ENCODE results near the gene GREB1L.
"Not testable (repeated sequence)": the region's sequence is repeated elsewhere in the genome, so short reads cannot be mapped to it uniquely, and the experiment has no call there.

The GREB1L gene

GRCh38 chr18:21342372-21342771 lies 100.3 kb downstream of the GREB1L start:
- no peaks in the 10 kb centered on the region for H3K9me3 Mint-ChIP-seq
- H3K27me3 Mint-ChIP-seq = peaks cover 4% of the 10 kb centered on the region
- ATAC-seq (no peak), DNase-seq (no peak)
- no peaks in the 10 kb centered on the region for H3K36me3 Mint-ChIP-seq (ENCODE audit: low read depth)
- H3K4me1 Mint-ChIP-seq = no peaks in the 10 kb centered on the region
- H3K27ac Mint-ChIP-seq = no peak overlapping the region
- no peak overlapping the region for H3K4me3 Mint-ChIP-seq

- no peak overlapping the region for H3K4me3 Mint-ChIP-seq
- H3K36me3 Mint-ChIP-seq (ENCODE audit: low read depth) = no peaks in the 10 kb centered on the region
- H3K27me3 Mint-ChIP-seq = peaks cover 4% of the 10 kb centered on the region
- no peaks in the 10 kb centered on the region for H3K4me1 Mint-ChIP-seq
- no peak overlapping the region for H3K27ac Mint-ChIP-seq
- no peaks in the 10 kb centered on the region for H3K9me3 Mint-ChIP-seq
- no peak for ATAC-seq
- DNase-seq = no peak
Observed at GRCh38 chr18:21344860-21345259, 102.8 kb downstream of the GREB1L start.

GRCh38 chr18:21345840-21346239 lies 103.8 kb downstream of the GREB1L start:
- DNase-seq (no peak), ATAC-seq (no peak)
- no peak overlapping the region for H3K4me3 Mint-ChIP-seq
- H3K27me3 Mint-ChIP-seq = peaks cover 4% of the 10 kb centered on the region
- no peaks in the 10 kb centered on the region for H3K36me3 Mint-ChIP-seq (ENCODE audit: low read depth)
- H3K9me3 Mint-ChIP-seq = no peaks in the 10 kb centered on the region
- no peaks in the 10 kb centered on the region for H3K4me1 Mint-ChIP-seq
- no peak overlapping the region for H3K27ac Mint-ChIP-seq

DNA sequence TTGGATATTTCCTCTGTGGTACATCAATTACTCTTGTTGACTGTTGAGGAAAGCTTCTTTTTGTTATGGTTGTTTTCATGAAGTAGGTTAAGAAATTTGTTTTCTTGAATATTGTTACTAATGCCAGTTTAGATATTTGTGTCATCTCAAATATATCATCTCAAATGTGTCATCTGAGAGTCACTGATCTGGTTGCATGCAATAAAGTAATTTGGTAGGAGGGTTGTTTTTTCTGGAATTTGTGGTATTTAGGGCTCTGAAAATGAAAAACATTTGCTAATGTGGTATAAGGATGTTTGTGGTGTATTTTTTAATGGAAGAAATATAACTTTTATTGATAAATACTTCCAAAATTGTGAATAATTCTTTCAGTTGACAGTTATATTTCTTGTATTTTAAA lies 117.7 kb downstream of the GREB1L start:
- no peaks in the 10 kb centered on the region for H3K36me3 Mint-ChIP-seq (ENCODE audit: low read depth)
- no peaks in the 10 kb centered on the region for H3K9me3 Mint-ChIP-seq
- H3K27me3 Mint-ChIP-seq = peaks cover 5% of the 10 kb centered on the region
- no peaks in the 10 kb centered on the region for H3K4me1 Mint-ChIP-seq
- no peak overlapping the region for H3K4me3 Mint-ChIP-seq
- H3K27ac Mint-ChIP-seq = no peak overlapping the region
- DNase-seq (no peak), ATAC-seq (no peak)

DNA sequence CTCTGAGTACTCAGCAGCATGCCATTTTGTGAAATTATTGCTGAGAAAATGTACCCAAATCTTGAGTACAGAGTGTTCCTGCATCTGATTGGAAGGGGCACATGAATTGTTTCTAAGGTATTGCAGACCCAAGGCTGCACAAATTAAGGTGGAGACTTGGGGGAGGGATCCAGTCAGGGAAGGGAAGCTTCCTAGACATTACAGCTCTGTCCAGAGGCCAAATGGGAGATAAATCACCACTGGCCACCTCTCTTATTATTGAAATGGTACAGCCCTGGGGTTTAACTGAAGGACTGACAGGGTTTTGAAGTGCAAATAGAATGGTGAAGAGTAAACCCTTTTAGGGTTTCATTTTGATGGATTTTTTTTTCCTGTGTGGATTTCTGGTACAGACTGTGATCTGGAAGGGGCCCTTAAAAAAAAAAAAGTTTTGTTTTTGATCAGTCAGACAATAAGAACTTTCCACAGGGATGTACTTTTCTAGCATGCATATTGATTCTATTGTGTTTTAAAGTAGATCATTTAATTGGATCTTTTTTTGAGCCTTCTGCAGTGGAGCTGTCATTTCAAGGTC lies 119.4 kb downstream of the GREB1L start:
- H3K36me3 Mint-ChIP-seq (ENCODE audit: low read depth) = no peaks in the 10 kb centered on the region
- ATAC-seq (no peak), DNase-seq (no peak)
- H3K27me3 Mint-ChIP-seq = peaks cover 5% of the 10 kb centered on the region
- H3K9me3 Mint-ChIP-seq = no peaks in the 10 kb centered on the region
- no peak overlapping the region for H3K27ac Mint-ChIP-seq
- H3K4me1 Mint-ChIP-seq = no peaks in the 10 kb centered on the region
- H3K4me3 Mint-ChIP-seq = no peak overlapping the region

GRCh38 chr18:21362831-21363230 lies 120.8 kb downstream of the GREB1L start:
- no peaks in the 10 kb centered on the region for H3K36me3 Mint-ChIP-seq (ENCODE audit: low read depth)
- no peak overlapping the region for H3K4me3 Mint-ChIP-seq
- no peak overlapping the region for H3K27ac Mint-ChIP-seq
- ATAC-seq (no peak), DNase-seq (no peak)
- no peaks in the 10 kb centered on the region for H3K4me1 Mint-ChIP-seq
- H3K9me3 Mint-ChIP-seq = no peaks in the 10 kb centered on the region
- H3K27me3 Mint-ChIP-seq = peaks cover 9% of the 10 kb centered on the region

DNA sequence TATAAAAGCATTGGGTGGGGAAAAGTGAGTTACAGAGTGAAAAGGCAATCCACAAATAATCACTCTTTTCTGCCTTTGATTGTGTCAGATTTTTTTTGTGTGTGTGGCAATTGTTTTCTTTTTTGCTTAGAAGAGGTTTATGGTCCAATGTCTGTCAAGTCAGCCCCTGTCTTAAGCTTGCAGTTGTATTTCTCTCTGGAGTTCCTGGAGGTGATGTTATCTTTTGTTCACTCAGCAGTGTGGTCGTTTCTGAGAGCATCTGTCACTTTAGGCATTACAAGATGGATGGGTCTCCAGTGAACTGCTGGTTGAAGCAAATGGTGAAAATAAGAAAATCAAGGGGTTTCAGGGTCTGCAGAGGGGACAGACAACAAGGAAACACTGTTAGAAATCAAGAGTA lies 121.3 kb downstream of the GREB1L start:
- Mint-ChIP-seq H3K27me3 (peaks cover 11% of the 10 kb centered on the region), H3K4me3 (no peak overlapping the region), H3K36me3 (ENCODE audit: low read depth) (no peaks in the 10 kb centered on the region), H3K4me1 (no peaks in the 10 kb centered on the region), H3K9me3 (no peaks in the 10 kb centered on the region), H3K27ac (no peak overlapping the region)
- DNase-seq (no peak), ATAC-seq (no peak)

- no peak for ATAC-seq
- Mint-ChIP-seq H3K4me3 (no peak overlapping the region), H3K27ac (no peak overlapping the region)
Observed at GRCh38 chr18:21364471-21364870, 122.4 kb downstream of the GREB1L start.

GRCh38 chr18:21366896-21367295 lies 124.9 kb downstream of the GREB1L start:
- Mint-ChIP-seq H3K36me3 (ENCODE audit: low read depth) (no peaks in the 10 kb centered on the region), H3K27ac (no peak overlapping the region), H3K4me3 (no peak overlapping the region), H3K4me1 (no peaks in the 10 kb centered on the region), H3K9me3 (no peaks in the 10 kb centered on the region), H3K27me3 (peaks cover 8% of the 10 kb centered on the region)
- ATAC-seq (no peak), DNase-seq (no peak)

More at GRCh38 chr18:21364471-21364870, 122.4 kb downstream of the GREB1L start:
- H3K36me3 Mint-ChIP-seq (ENCODE audit: low read depth) = no peaks in the 10 kb centered on the region
- H3K4me1 Mint-ChIP-seq = no peaks in the 10 kb centered on the region
- peaks cover 11% of the 10 kb centered on the region for H3K27me3 Mint-ChIP-seq
- no peaks in the 10 kb centered on the region for H3K9me3 Mint-ChIP-seq
- no peak for DNase-seq

DNA sequence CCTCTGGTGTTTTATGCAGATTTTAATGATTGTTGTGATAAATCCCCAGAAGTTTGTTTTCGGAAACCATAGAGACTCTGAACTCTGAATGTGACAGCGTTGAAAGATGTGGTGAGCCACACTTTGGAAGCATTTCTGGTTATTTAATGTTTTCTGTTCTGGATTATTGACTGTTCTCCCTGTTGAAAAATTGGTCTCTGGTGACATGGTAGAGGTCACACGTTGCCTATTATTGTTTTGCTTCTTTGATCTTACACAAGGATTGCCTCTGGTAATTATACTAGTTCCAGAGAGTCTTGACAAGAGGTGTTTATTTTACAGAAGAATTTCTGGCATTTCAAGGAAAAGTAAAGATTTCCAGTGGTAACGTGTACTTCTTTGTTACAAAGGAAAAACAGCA lies 127.1 kb downstream of the GREB1L start:
- Mint-ChIP-seq H3K27me3 (peaks cover 12% of the 10 kb centered on the region), H3K27ac (no peak overlapping the region), H3K4me3 (no peak overlapping the region), H3K4me1 (no peaks in the 10 kb centered on the region), H3K36me3 (ENCODE audit: low read depth) (no peaks in the 10 kb centered on the region), H3K9me3 (no peaks in the 10 kb centered on the region)
- ATAC-seq = no peak
- no peak for DNase-seq

DNA sequence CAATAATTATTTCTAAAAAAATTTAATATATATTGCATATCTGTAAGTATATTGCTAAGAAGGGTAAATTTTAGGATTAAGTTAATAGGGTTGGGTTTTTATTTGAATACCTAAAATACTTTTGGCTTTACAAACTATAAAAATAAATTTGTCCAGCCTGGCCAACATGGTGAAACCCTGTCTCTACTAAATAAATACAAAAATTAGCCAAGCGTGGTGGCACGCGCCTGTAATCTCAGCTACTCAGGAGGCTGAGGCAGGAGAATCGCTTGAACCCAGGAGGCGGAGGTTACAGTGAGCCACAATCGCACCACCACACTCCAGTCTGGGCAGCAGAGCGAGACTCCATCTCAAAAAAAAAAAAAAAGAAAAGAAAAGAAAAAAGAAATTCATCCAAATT lies 127.6 kb downstream of the GREB1L start:
- ATAC-seq; H3K9me3 Mint-ChIP-seq; H3K4me3 Mint-ChIP-seq; H3K36me3 Mint-ChIP-seq (ENCODE audit: low read depth); DNase-seq; H3K4me1 Mint-ChIP-seq; H3K27ac Mint-ChIP-seq: not testable (repeated sequence)
- H3K27me3 Mint-ChIP-seq = peaks cover 12% of the 10 kb centered on the region

DNA sequence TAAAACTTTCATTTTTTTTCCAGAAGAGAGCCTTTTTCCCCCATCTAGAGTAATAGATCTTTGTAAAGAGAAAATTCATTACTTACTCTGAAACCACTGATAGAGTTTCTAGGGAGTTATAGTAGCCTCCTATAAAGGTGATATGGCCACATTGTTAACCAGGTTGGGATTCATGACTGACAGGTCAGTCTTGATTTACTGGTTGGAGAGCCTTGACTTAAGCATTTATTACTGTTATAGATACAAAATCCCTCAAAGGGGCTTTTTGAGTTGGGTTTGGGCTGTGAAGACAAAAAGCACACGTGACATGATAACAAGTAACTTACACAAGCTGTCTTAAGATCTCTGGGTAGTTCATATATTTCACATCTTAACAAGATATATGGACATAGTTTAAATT lies 141.0 kb downstream of the GREB1L start:
- H3K4me1 Mint-ChIP-seq = no peaks in the 10 kb centered on the region
- no peak for DNase-seq
- H3K9me3 Mint-ChIP-seq = no peaks in the 10 kb centered on the region
- H3K36me3 Mint-ChIP-seq (ENCODE audit: low read depth) = no peaks in the 10 kb centered on the region
- no peak for ATAC-seq
- no peaks in the 10 kb centered on the region for H3K27me3 Mint-ChIP-seq
- no peak overlapping the region for H3K4me3 Mint-ChIP-seq
- no peak overlapping the region for H3K27ac Mint-ChIP-seq

- Mint-ChIP-seq H3K27ac (no peak overlapping the region), H3K9me3 (no peaks in the 10 kb centered on the region), H3K4me3 (no peak overlapping the region), H3K36me3 (ENCODE audit: low read depth) (no peaks in the 10 kb centered on the region), H3K27me3 (no peaks in the 10 kb centered on the region), H3K4me1 (no peaks in the 10 kb centered on the region)
- ATAC-seq (no peak), DNase-seq (no peak)
Observed at GRCh38 chr18:21386523-21387240, 144.7 kb downstream of the GREB1L start.

DNA sequence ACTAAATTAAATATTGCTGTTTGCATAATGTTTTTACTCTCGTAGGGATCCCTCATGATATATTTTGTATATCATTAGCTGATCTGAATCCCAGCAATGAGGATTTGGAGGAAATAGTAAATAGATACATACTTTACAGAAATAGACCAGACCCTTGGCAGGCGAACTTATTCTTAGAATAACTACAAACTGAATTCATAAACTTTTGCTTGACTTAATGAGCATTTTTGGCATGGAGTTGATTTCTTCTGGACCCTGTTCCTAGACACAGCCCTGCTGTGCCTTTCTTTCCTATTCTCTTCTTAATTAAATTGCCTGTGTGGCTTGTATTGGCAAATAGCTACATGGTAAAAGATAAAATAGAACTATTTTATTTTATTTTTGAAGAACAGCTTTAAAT lies 145.9 kb downstream of the GREB1L start:
- no peak for ATAC-seq
- Mint-ChIP-seq H3K27me3 (no peaks in the 10 kb centered on the region), H3K4me3 (no peak overlapping the region), H3K4me1 (no peaks in the 10 kb centered on the region), H3K36me3 (ENCODE audit: low read depth) (no peaks in the 10 kb centered on the region), H3K27ac (no peak overlapping the region), H3K9me3 (no peaks in the 10 kb centered on the region)
- no peak for DNase-seq

DNA sequence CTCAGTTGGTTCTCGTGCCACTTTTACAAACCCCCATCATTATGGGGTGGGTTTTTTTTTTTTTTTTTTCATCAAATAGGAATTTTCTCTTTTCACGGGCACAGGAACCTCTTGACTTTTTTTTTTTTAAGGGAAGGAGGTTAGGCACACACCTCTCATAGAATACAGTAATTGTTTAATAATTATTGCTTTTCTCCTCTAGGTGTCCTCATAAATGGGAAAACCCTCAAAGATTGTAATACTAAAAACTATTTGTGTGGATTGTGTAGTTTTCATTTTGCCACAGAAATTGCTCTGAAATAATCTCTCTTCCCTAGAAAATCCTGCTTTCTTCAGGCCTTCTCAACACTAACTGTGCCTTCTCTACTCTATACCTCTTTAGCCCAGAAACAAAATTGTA lies 147.3 kb downstream of the GREB1L start:
- H3K4me1 Mint-ChIP-seq = no peaks in the 10 kb centered on the region
- DNase-seq (no peak), ATAC-seq (no peak)
- H3K27me3 Mint-ChIP-seq = no peaks in the 10 kb centered on the region
- H3K9me3 Mint-ChIP-seq = no peaks in the 10 kb centered on the region
- H3K27ac Mint-ChIP-seq = no peak overlapping the region
- H3K4me3 Mint-ChIP-seq = no peak overlapping the region
- no peaks in the 10 kb centered on the region for H3K36me3 Mint-ChIP-seq (ENCODE audit: low read depth)

GRCh38 chr18:21389903-21390302 lies 147.9 kb downstream of the GREB1L start:
- DNase-seq = no peak
- Mint-ChIP-seq H3K4me3 (no peak overlapping the region), H3K27me3 (no peaks in the 10 kb centered on the region), H3K4me1 (no peaks in the 10 kb centered on the region), H3K36me3 (ENCODE audit: low read depth) (no peaks in the 10 kb centered on the region), H3K9me3 (no peaks in the 10 kb centered on the region), H3K27ac (no peak overlapping the region)
- ATAC-seq = no peak

All from activated naive CD8-positive, alpha-beta T cell treated with anti-CD3 and anti-CD28 coated beads, Interleukin-2, amount 50 U/mL, for 24 hours (primary cell).